AML-193 (cell line): ENCODE data around the gene MEG3.

Source experiments
- DNase-seq, 2 experiments: peaks; one replicate each; lab custom pipeline; 2025; lab: John Stamatoyannopoulos, UW

MEG3 gene

GRCh38 chr14:100846309-100846859, 20.5 kb downstream of the MEG3 start:
- DNase-seq, result no peak

GRCh38 chr14:100849115-100849781, 23.3 kb downstream of the MEG3 start:
- no peak for DNase-seq

GRCh38 chr14:100850841-100851585, 25.1 kb downstream of the MEG3 start:
- DNase-seq, result peak; percentile 44 to 53

- DNase-seq, result no peak
These were observed 25.6 kb downstream of the MEG3 start for GRCh38 chr14:100851586-100851916.

GRCh38 chr14:100851946-100852620, 26.2 kb downstream of the MEG3 start:
- DNase-seq, result no peak

GRCh38 chr14:100854435-100854834, 28.5 kb downstream of the MEG3 start:
- no peak for DNase-seq

- no peak for DNase-seq
These were observed 29.5 kb downstream of the MEG3 start for GRCh38 chr14:100855256-100855930.

- DNase-seq, result no peak
These were observed 30.4 kb downstream of the MEG3 start for GRCh38 chr14:100856056-100856950.

GRCh38 chr14:100857233-100857922, 31.5 kb downstream of the MEG3 start:
- no peak for DNase-seq

GRCh38 chr14:100857923-100858837, 32.3 kb downstream of the MEG3 start:
- DNase-seq, result no peak

- DNase-seq, result no peak
These were observed 32.9 kb downstream of the MEG3 start for GRCh38 chr14:100858838-100859220.

GRCh38 chr14:100859781-100860180, 33.9 kb downstream of the MEG3 start:
- no peak for DNase-seq

- DNase-seq, result no peak
These were observed 34.8 kb downstream of the MEG3 start for GRCh38 chr14:100860556-100861187.

GRCh38 chr14:100861188-100861936, 35.4 kb downstream of the MEG3 start:
- DNase-seq, result no peak

GRCh38 chr14:100861937-100862247, 36.0 kb downstream of the MEG3 start:
- no peak for DNase-seq

GRCh38 chr14:100862277-100862676, 36.4 kb downstream of the MEG3 start:
- no peak for DNase-seq

- no peak for DNase-seq
These were observed 36.9 kb downstream of the MEG3 start for GRCh38 chr14:100862793-100863192.

GRCh38 chr14:100864206-100864605, 38.3 kb downstream of the MEG3 start:
- DNase-seq, result no peak
